ENCODE data around the gene CD8B2.
"Not testable (repeated sequence)": the region's sequence is repeated elsewhere in the genome, so short reads cannot be mapped to it uniquely, and the experiment has no call there.

DNA sequence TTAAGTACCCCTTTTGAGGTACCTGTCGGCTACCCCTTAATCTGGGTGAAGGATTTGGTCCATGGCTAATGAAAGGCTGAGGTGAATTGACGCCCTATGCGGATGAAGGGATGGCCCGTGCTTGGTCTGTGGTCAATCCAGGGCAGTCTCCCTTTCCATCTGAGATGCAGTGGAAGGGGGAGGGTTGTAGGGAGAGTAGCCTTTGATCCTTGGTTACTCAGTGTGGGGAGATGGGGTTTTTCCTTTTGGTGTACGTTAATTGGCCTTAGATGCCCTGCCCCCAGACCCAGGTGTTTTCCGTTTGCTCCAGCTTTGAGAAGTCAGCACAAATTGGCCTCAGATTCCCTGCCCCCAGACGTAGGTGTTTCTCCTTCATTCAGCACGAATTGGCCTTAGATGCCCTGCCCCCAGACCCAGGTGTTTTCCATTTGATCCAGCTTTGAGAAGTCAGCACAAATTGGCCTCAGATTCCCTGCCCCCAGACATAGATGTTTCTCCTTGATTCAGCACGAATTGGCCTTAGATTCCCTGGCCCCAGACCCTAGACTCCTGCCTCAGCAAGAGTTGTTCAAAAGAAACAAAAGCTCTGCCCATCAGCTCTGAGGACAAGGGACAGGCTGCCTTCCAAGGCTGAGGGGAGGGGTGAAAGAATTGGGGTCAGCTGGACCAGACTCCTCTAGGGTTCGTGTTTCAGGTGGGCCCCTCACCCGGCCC, 21.7 kb downstream of the CD8B2 start:
- TF ChIP-seq, protein P1, sequence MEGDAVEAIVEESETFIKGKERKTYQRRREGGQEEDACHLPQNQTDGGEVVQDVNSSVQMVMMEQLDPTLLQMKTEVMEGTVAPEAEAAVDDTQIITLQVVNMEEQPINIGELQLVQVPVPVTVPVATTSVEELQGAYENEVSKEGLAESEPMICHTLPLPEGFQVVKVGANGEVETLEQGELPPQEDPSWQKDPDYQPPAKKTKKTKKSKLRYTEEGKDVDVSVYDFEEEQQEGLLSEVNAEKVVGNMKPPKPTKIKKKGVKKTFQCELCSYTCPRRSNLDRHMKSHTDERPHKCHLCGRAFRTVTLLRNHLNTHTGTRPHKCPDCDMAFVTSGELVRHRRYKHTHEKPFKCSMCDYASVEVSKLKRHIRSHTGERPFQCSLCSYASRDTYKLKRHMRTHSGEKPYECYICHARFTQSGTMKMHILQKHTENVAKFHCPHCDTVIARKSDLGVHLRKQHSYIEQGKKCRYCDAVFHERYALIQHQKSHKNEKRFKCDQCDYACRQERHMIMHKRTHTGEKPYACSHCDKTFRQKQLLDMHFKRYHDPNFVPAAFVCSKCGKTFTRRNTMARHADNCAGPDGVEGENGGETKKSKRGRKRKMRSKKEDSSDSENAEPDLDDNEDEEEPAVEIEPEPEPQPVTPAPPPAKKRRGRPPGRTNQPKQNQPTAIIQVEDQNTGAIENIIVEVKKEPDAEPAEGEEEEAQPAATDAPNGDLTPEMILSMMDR (IDR thresholded peaks at IDR 0.05; ENCODE audit: low read length) = not testable (repeated sequence)
- TF ChIP-seq EZH2 (optimal IDR thresholded peaks at IDR 0.05; ENCODE audit: low read depth, low read length); EZH2phosphoT487 (IDR thresholded peaks at IDR 0.05; ENCODE audit: low read length): not testable (repeated sequence)

Data from MM.1S (cell line).